ENCODE results near the gene PSMG3.

Gene PSMG3

GRCh38 chr7:1569440-1569832, 396 bp downstream of the PSMG3 start:
- peak overlapping the region; percentile 45 for H3K4me3 ChIP-seq (ENCODE audit: low read depth, low read length)
- no peaks in the 10 kb centered on the region for H3K9me3 ChIP-seq (ENCODE audit: control insufficient read depth, insufficient read depth, low read length)
- H3K4me1 ChIP-seq (ENCODE audit: control insufficient read depth, insufficient read depth, low read length): peaks cover 6% of the 10 kb centered on the region
- H3K36me3 ChIP-seq (ENCODE audit: control insufficient read depth, insufficient read depth, low read length): peaks cover 10% of the 10 kb centered on the region
- H3K27me3 ChIP-seq (ENCODE audit: control insufficient read depth, insufficient read depth, low read length): no peaks in the 10 kb centered on the region
- peak overlapping the region; percentile 47 for H3K9ac ChIP-seq (ENCODE audit: low read depth, low read length)

- Histone ChIP-seq H3K4me3 (ENCODE audit: low read depth, low read length) (peak overlapping the region; percentile 45), H3K36me3 (ENCODE audit: control insufficient read depth, insufficient read depth, low read length) (peaks cover 10% of the 10 kb centered on the region), H3K9ac (ENCODE audit: low read depth, low read length) (peak overlapping the region; percentile 47), H3K4me1 (ENCODE audit: control insufficient read depth, insufficient read depth, low read length) (peaks cover 6% of the 10 kb centered on the region), H3K9me3 (ENCODE audit: control insufficient read depth, insufficient read depth, low read length) (no peaks in the 10 kb centered on the region), H3K27me3 (ENCODE audit: control insufficient read depth, insufficient read depth, low read length) (no peaks in the 10 kb centered on the region)
Measured at GRCh38 chr7:1569016-1569415, 816 bp downstream of the PSMG3 start.

- peaks cover 6% of the 10 kb centered on the region for H3K4me1 ChIP-seq (ENCODE audit: control insufficient read depth, insufficient read depth, low read length)
- H3K9ac ChIP-seq (ENCODE audit: low read depth, low read length): peak overlapping the region; percentile 60
- H3K4me3 ChIP-seq (ENCODE audit: low read depth, low read length): no peak overlapping the region
- no peaks in the 10 kb centered on the region for H3K27me3 ChIP-seq (ENCODE audit: control insufficient read depth, insufficient read depth, low read length)
- H3K9me3 ChIP-seq (ENCODE audit: control insufficient read depth, insufficient read depth, low read length): no peaks in the 10 kb centered on the region
- H3K36me3 ChIP-seq (ENCODE audit: control insufficient read depth, insufficient read depth, low read length): peaks cover 10% of the 10 kb centered on the region
Measured at GRCh38 chr7:1567896-1568510, 1.8 kb downstream of the PSMG3 start.

GRCh38 chr7:1567049-1567771, 2.6 kb downstream of the PSMG3 start:
- Histone ChIP-seq H3K4me1 (ENCODE audit: control insufficient read depth, insufficient read depth, low read length) (peaks cover 6% of the 10 kb centered on the region), H3K9ac (ENCODE audit: low read depth, low read length) (peak overlapping the region; percentile 60), H3K4me3 (ENCODE audit: low read depth, low read length) (no peak overlapping the region), H3K27me3 (ENCODE audit: control insufficient read depth, insufficient read depth, low read length) (no peaks in the 10 kb centered on the region), H3K36me3 (ENCODE audit: control insufficient read depth, insufficient read depth, low read length) (peaks cover 10% of the 10 kb centered on the region), H3K9me3 (ENCODE audit: control insufficient read depth, insufficient read depth, low read length) (no peaks in the 10 kb centered on the region)

GRCh38 chr7:1566687-1567048, 3.2 kb downstream of the PSMG3 start:
- Histone ChIP-seq H3K4me3 (ENCODE audit: low read depth, low read length) (no peak overlapping the region), H3K9ac (ENCODE audit: low read depth, low read length) (no peak overlapping the region), H3K4me1 (ENCODE audit: control insufficient read depth, insufficient read depth, low read length) (peaks cover 6% of the 10 kb centered on the region)

GRCh38 chr7:1564603-1565022, 5.2 kb downstream of the PSMG3 start:
- H3K4me1 ChIP-seq (ENCODE audit: control insufficient read depth, insufficient read depth, low read length): peaks cover 6% of the 10 kb centered on the region
- peaks cover 10% of the 10 kb centered on the region for H3K36me3 ChIP-seq (ENCODE audit: control insufficient read depth, insufficient read depth, low read length)
- H3K9ac ChIP-seq (ENCODE audit: low read depth, low read length): no peak overlapping the region
- H3K27me3 ChIP-seq (ENCODE audit: control insufficient read depth, insufficient read depth, low read length): no peaks in the 10 kb centered on the region
- H3K4me3 ChIP-seq (ENCODE audit: low read depth, low read length): no peak overlapping the region
- no peaks in the 10 kb centered on the region for H3K9me3 ChIP-seq (ENCODE audit: control insufficient read depth, insufficient read depth, low read length)

More at GRCh38 chr7:1566687-1567048, 3.2 kb downstream of the PSMG3 start:
- H3K9me3 ChIP-seq (ENCODE audit: control insufficient read depth, insufficient read depth, low read length): no peaks in the 10 kb centered on the region
- H3K27me3 ChIP-seq (ENCODE audit: control insufficient read depth, insufficient read depth, low read length): no peaks in the 10 kb centered on the region
- H3K36me3 ChIP-seq (ENCODE audit: control insufficient read depth, insufficient read depth, low read length): peaks cover 10% of the 10 kb centered on the region

GRCh38 chr7:1563981-1564602, 5.7 kb downstream of the PSMG3 start:
- H3K4me1 ChIP-seq (ENCODE audit: control insufficient read depth, insufficient read depth, low read length): peaks cover 6% of the 10 kb centered on the region
- H3K36me3 ChIP-seq (ENCODE audit: control insufficient read depth, insufficient read depth, low read length): peaks cover 10% of the 10 kb centered on the region
- no peaks in the 10 kb centered on the region for H3K9me3 ChIP-seq (ENCODE audit: control insufficient read depth, insufficient read depth, low read length)
- H3K9ac ChIP-seq (ENCODE audit: low read depth, low read length): no peak overlapping the region
- H3K4me3 ChIP-seq (ENCODE audit: low read depth, low read length): no peak overlapping the region
- H3K27me3 ChIP-seq (ENCODE audit: control insufficient read depth, insufficient read depth, low read length): no peaks in the 10 kb centered on the region

GRCh38 chr7:1562597-1563051, 7.2 kb downstream of the PSMG3 start:
- no peaks in the 10 kb centered on the region for H3K27me3 ChIP-seq (ENCODE audit: control insufficient read depth, insufficient read depth, low read length)
- peaks cover 4% of the 10 kb centered on the region for H3K4me1 ChIP-seq (ENCODE audit: control insufficient read depth, insufficient read depth, low read length)
- no peaks in the 10 kb centered on the region for H3K9me3 ChIP-seq (ENCODE audit: control insufficient read depth, insufficient read depth, low read length)
- H3K9ac ChIP-seq (ENCODE audit: low read depth, low read length): no peak overlapping the region
- H3K4me3 ChIP-seq (ENCODE audit: low read depth, low read length): no peak overlapping the region
- peaks cover 8% of the 10 kb centered on the region for H3K36me3 ChIP-seq (ENCODE audit: control insufficient read depth, insufficient read depth, low read length)

GRCh38 chr7:1562116-1562515, 7.7 kb downstream of the PSMG3 start:
- Histone ChIP-seq H3K9me3 (ENCODE audit: control insufficient read depth, insufficient read depth, low read length) (no peaks in the 10 kb centered on the region), H3K9ac (ENCODE audit: low read depth, low read length) (no peak overlapping the region), H3K27me3 (ENCODE audit: control insufficient read depth, insufficient read depth, low read length) (no peaks in the 10 kb centered on the region), H3K4me3 (ENCODE audit: low read depth, low read length) (no peak overlapping the region), H3K36me3 (ENCODE audit: control insufficient read depth, insufficient read depth, low read length) (peaks cover 4% of the 10 kb centered on the region), H3K4me1 (ENCODE audit: control insufficient read depth, insufficient read depth, low read length) (no peaks in the 10 kb centered on the region)

GRCh38 chr7:1561036-1561940, 8.5 kb downstream of the PSMG3 start:
- Histone ChIP-seq H3K4me3 (ENCODE audit: low read depth, low read length) (no peak overlapping the region), H3K9me3 (ENCODE audit: control insufficient read depth, insufficient read depth, low read length) (no peaks in the 10 kb centered on the region), H3K9ac (ENCODE audit: low read depth, low read length) (no peak overlapping the region), H3K27me3 (ENCODE audit: control insufficient read depth, insufficient read depth, low read length) (no peaks in the 10 kb centered on the region), H3K36me3 (ENCODE audit: control insufficient read depth, insufficient read depth, low read length) (no peaks in the 10 kb centered on the region), H3K4me1 (ENCODE audit: control insufficient read depth, insufficient read depth, low read length) (no peaks in the 10 kb centered on the region)

- H3K9me3 ChIP-seq (ENCODE audit: control insufficient read depth, insufficient read depth, low read length): no peaks in the 10 kb centered on the region
- no peaks in the 10 kb centered on the region for H3K36me3 ChIP-seq (ENCODE audit: control insufficient read depth, insufficient read depth, low read length)
- H3K9ac ChIP-seq (ENCODE audit: low read depth, low read length): no peak overlapping the region
- no peaks in the 10 kb centered on the region for H3K27me3 ChIP-seq (ENCODE audit: control insufficient read depth, insufficient read depth, low read length)
- peaks cover under 1% of the 10 kb centered on the region for H3K4me1 ChIP-seq (ENCODE audit: control insufficient read depth, insufficient read depth, low read length)
- no peak overlapping the region for H3K4me3 ChIP-seq (ENCODE audit: low read depth, low read length)
Measured at GRCh38 chr7:1560620-1561031, 9.2 kb downstream of the PSMG3 start.
